A549 (cell line): ENCODE results near the gene GLIPR1L1. TPM values are rescaled to one million over a fixed set of nuclear protein-coding genes. Genes with fewer than 3 reads are reported as not detected.

Experiments used
- ATAC-seq, 2 experiments: fragments of 200-7000 bp in 1 of 2; fragments of >200 bp in 1 of 2; cut with Nextera tagmentation in 1 of 2; cut with Tn5 transposase in 1 of 2; 3 replicates each; pipeline versions ENCODE4 v1.8.0 to v1.9.1; 2018 to 2020; ENCODE audit warnings: mild to moderate bottlenecking in 1 of 2, moderate library complexity in 1 of 2
- CTCF ChIA-PET: fragments of 300-600 bp; sonication (Branson Sonifier 250); formaldehyde crosslinking; extraction: SDS; loops from one replicate; lab custom pipeline; 2021; ENCODE audit warnings: antibody characterized with exemption, inconsistent platforms; lab: Yijun Ruan, JAX
- POLR2A ChIA-PET: fragments of 350-600 bp; formaldehyde crosslinking; extraction: SDS; loops from one replicate; lab custom pipeline; 2021; ENCODE audit warnings: antibody characterized with exemption, inconsistent platforms; lab: Yijun Ruan, JAX
- DNase-seq, 2 experiments: peaks; one replicate each; pipeline versions ENCODE4 v3.0.0 to v3.0.0-alpha.2; 2011 to 2016; ENCODE audit warnings: low read depth in 1 of 2, low spot score in 1 of 2
- FAIRE-seq: peaks from 2 replicates; lab custom pipeline; 2011; peaks lifted over from hg19 to GRCh38; lab: Jason Lieb, UNC
- H3K27ac ChIP-seq, 2 experiments: fragments of >200 bp; sonication (Bioruptor Twin); formaldehyde crosslinking; 3 replicates each; pipeline ENCODE4 v1.5.1; 2016 to 2017
- H3K4me1 ChIP-seq: fragments of >200 bp; sonication (Bioruptor Twin); formaldehyde crosslinking; 3 replicates; pipeline ENCODE4 v1.6.1; 2016
- H3K4me2 ChIP-seq: fragments of >200 bp; sonication (Bioruptor Twin); formaldehyde crosslinking; 3 replicates; pipeline ENCODE4 v1.6.1; 2016
- H3K4me3 ChIP-seq: fragments of >200 bp; sonication (Bioruptor Twin); formaldehyde crosslinking; 3 replicates; pipeline ENCODE4 v1.5.1; 2016
- H3K9me3 ChIP-seq: fragments of >200 bp; sonication (Bioruptor Twin); formaldehyde crosslinking; 3 replicates; pipeline ENCODE4 v1.6.1; 2016
- BHLHE40 ChIP-seq: IDR thresholded peaks from 2 replicates; pipeline ENCODE4 v1.6.1; 2012; ENCODE audit warnings: low read depth, low read length, inconsistent platforms
- CBX2 ChIP-seq: fragments of 200-600 bp; sonication (generic); IDR thresholded peaks from 2 replicates; pipeline ENCODE4 v1.6.1; 2016; ENCODE audit warnings: low read depth, mild to moderate bottlenecking, borderline replicate concordance
- CBX8 ChIP-seq: fragments of 200-600 bp; sonication (generic); IDR thresholded peaks from 2 replicates; pipeline ENCODE4 v1.6.1; 2016
- EHMT2 ChIP-seq: fragments of 200-600 bp; sonication (generic); IDR thresholded peaks from 2 replicates; pipeline ENCODE4 v1.6.1; 2016; ENCODE audit warnings: antibody characterized with exemption, low read depth, mild to moderate bottlenecking, moderate library complexity
- FOSB ChIP-seq: fragments of 250-450 bp; sonication (Bioruptor Pico); IDR thresholded peaks from 2 replicates; pipeline ENCODE4 v1.5.0; 2020; ENCODE audit warnings: mild to moderate bottlenecking, moderate library complexity
- GATA3 ChIP-seq: IDR thresholded peaks from 2 replicates; pipeline ENCODE4 v1.6.1; 2012; ENCODE audit warnings: borderline replicate concordance
- HDAC2 ChIP-seq: fragments of 200-600 bp; sonication (generic); IDR thresholded peaks from 2 replicates; pipeline ENCODE4 v1.6.1; 2016
- HEYL ChIP-seq: fragments of 250-450 bp; sonication (Bioruptor Pico); IDR thresholded peaks from 2 replicates; pipeline ENCODE4 v1.8.0; 2021; ENCODE audit warnings: mild to moderate bottlenecking, moderate library complexity
- HOXA7 ChIP-seq: fragments of 250-450 bp; sonication (Bioruptor Pico); IDR thresholded peaks from 2 replicates; pipeline ENCODE4 v1.5.0; 2020; ENCODE audit warnings: mild to moderate bottlenecking, moderate library complexity
- HOXB13 ChIP-seq: fragments of 250-450 bp; sonication (Bioruptor Pico); IDR thresholded peaks from 2 replicates; pipeline ENCODE4 v1.5.0; 2020; ENCODE audit warnings: low read depth, mild to moderate bottlenecking, moderate library complexity
- HOXB5 ChIP-seq: fragments of 250-450 bp; sonication (Bioruptor Pico); IDR thresholded peaks from 2 replicates; pipeline ENCODE4 v1.5.0; 2020; ENCODE audit warnings: mild to moderate bottlenecking, moderate library complexity
- KDM1A ChIP-seq: fragments of 200-600 bp; sonication (generic); IDR thresholded peaks from 2 replicates; pipeline ENCODE4 v1.6.1; 2016; ENCODE audit warnings: low read depth, mild to moderate bottlenecking
- KDM5A ChIP-seq: fragments of 200-600 bp; sonication (generic); IDR thresholded peaks from 2 replicates; pipeline ENCODE4 v1.6.1; 2016; ENCODE audit warnings: antibody characterized with exemption, mild to moderate bottlenecking
- NPAS2 ChIP-seq: fragments of 250-450 bp; sonication (Bioruptor Pico); IDR thresholded peaks from 2 replicates; pipeline ENCODE4 v1.8.0; 2022; ENCODE audit warnings: mild to moderate bottlenecking, moderate library complexity, borderline replicate concordance
- NR3C1 ChIP-seq: fragments of >200 bp; sonication (Bioruptor Twin); formaldehyde crosslinking; IDR thresholded peaks from 3 replicates; pipeline ENCODE4 v1.6.1; 2017
- PHF8 ChIP-seq: fragments of 200-600 bp; sonication (generic); IDR thresholded peaks from 2 replicates; pipeline ENCODE4 v1.6.1; 2016; ENCODE audit warnings: low read depth, mild to moderate bottlenecking, antibody characterized with exemption, moderate library complexity, borderline replicate concordance
- POLR2AphosphoS2 ChIP-seq: conservative IDR thresholded peaks from 2 replicates; pipeline ENCODE4 v1.6.1; 2012; ENCODE audit warnings: low read length, improper control_type of control experiment, inconsistent platforms
- RAD21 ChIP-seq, 2 experiments: fragments of >200 bp in 1 of 2; sonication (Bioruptor Twin) in 1 of 2; formaldehyde crosslinking in 1 of 2; IDR thresholded peaks in 1 of 2; conservative IDR thresholded peaks in 1 of 2; 2 replicates in 1 of 2; 3 replicates in 1 of 2; pipeline ENCODE4 v1.6.1; 2012 to 2018; ENCODE audit warnings: inconsistent platforms in 1 of 2
- TFCP2L1 ChIP-seq: fragments of 250-450 bp; sonication (Bioruptor Pico); IDR thresholded peaks from 2 replicates; pipeline ENCODE4 v1.5.0; 2021; ENCODE audit warnings: mild to moderate bottlenecking
- ZFP36 ChIP-seq: fragments of 450-650 bp; IDR thresholded peaks from 2 replicates; pipeline ENCODE4 v1.6.1; 2014; ENCODE audit warnings: borderline replicate concordance; ENCODE audit not compliant: partially characterized antibody
- WGBS: methylation state at CpG from one replicate; pipeline ENCODE4 v1.1.6; 2017; ENCODE audit errors: missing lambda C conversion rate; 5-methylcytosine and 5-hydroxymethylcytosine counted together
- polyA plus RNA-seq, 4 experiments: library from polyadenylated mRNA; depleted of rRNA in 3 of 4; stranded (reverse); fragments of >200 nt; fragmentation: RNase III in 1 of 4; extraction: RNeasy Plus Mini Kit Qiagen cat#74134 plus additional on column Dnase treatment in 1 of 4; gene quantifications; 2 replicates in 3 of 4; 3 replicates in 1 of 4; pipeline ENCODE4 v1.2.3, GENCODE V29; 2011 to 2017
- TF ChIP-seq, protein P1 (sequence below): fragments of >200 bp; sonication (Bioruptor Twin); formaldehyde crosslinking; IDR thresholded peaks from 3 replicates; pipeline ENCODE4 v1.6.1; 2016
- TF ChIP-seq, protein P2 (sequence below): IDR thresholded peaks from 2 replicates; pipeline ENCODE4 v1.6.1; 2012
- TF ChIP-seq, protein P3 (sequence below): IDR thresholded peaks from 2 replicates; pipeline ENCODE4 v1.6.1; 2012
- TF ChIP-seq, protein P4 (sequence below): fragments of 150-350 bp; IDR thresholded peaks from 2 replicates; pipeline ENCODE4 v1.6.1; 2014; ENCODE audit warnings: low read depth, mild to moderate bottlenecking, low read length
- TF ChIP-seq, protein P5 (sequence below): fragments of >200 bp; sonication (Bioruptor Twin); formaldehyde crosslinking; IDR thresholded peaks from 3 replicates; pipeline ENCODE4 v1.5.1; 2016

GLIPR1L1 gene
- polyA plus RNA-seq, 2 of the 4 experiments (the other 2 are of a cell fraction): not detected

DNA sequence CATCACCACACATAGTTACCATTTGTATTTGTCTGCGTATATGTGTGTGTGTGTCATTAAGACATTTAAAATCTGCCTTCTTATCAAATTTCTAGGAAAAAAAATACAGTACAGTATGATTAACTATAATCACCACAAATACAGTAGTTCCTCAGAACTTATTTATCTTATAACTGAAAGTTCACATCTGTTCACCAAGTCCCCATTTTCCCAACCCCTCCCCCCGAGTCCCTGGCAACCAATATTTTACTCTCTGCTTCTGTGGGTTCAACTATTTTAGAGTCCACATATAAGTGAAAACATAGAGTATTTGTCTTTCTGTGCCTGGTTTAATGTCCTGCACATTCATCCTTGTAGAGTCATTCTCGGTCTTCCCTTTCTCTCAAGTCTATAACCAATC lies 16.7 kb upstream of the GLIPR1L1 start:
- no peaks in the 10 kb centered on the region for H3K9me3 ChIP-seq
- no peak overlapping the region for H3K27ac ChIP-seq
- FAIRE-seq (no peak), DNase-seq (no peak), ATAC-seq (no peak)
- ChIA-PET CTCF (no interaction called here), POLR2A (no interaction called here)
- no peak overlapping the region for H3K4me3 ChIP-seq
- no peak for TF ChIP-seq CBX2
- no peak for TF ChIP-seq PHF8
- TF ChIP-seq FOSB (CRISPR knock-in tag): no peak
- TF ChIP-seq RAD21 (conservative IDR thresholded peaks at IDR 0.05 in 1 of 2, IDR thresholded peaks at IDR 0.05 in 1 of 2): no peak
- no peak for TF ChIP-seq HDAC2
- TF ChIP-seq NR3C1: no peak
- no peak for TF ChIP-seq KDM1A
- TF ChIP-seq HEYL: no peak
- TF ChIP-seq HOXB13 (CRISPR knock-in tag): no peak
- TF ChIP-seq, protein P1, sequence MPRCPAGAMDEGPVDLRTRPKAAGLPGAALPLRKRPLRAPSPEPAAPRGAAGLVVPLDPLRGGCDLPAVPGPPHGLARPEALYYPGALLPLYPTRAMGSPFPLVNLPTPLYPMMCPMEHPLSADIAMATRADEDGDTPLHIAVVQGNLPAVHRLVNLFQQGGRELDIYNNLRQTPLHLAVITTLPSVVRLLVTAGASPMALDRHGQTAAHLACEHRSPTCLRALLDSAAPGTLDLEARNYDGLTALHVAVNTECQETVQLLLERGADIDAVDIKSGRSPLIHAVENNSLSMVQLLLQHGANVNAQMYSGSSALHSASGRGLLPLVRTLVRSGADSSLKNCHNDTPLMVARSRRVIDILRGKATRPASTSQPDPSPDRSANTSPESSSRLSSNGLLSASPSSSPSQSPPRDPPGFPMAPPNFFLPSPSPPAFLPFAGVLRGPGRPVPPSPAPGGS: no peak
- no peak for TF ChIP-seq NPAS2 (CRISPR knock-in tag)
- TF ChIP-seq, protein P2, sequence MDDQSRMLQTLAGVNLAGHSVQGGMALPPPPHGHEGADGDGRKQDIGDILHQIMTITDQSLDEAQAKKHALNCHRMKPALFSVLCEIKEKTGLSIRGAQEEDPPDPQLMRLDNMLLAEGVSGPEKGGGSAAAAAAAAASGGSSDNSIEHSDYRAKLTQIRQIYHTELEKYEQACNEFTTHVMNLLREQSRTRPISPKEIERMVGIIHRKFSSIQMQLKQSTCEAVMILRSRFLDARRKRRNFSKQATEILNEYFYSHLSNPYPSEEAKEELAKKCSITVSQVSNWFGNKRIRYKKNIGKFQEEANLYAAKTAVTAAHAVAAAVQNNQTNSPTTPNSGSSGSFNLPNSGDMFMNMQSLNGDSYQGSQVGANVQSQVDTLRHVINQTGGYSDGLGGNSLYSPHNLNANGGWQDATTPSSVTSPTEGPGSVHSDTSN: no peak
- TF ChIP-seq, protein P3, sequence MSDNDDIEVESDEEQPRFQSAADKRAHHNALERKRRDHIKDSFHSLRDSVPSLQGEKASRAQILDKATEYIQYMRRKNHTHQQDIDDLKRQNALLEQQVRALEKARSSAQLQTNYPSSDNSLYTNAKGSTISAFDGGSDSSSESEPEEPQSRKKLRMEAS: no peak
- no peak for TF ChIP-seq CBX8
- TF ChIP-seq GATA3: no peak
- TF ChIP-seq ZFP36: no peak
- no peak for TF ChIP-seq POLR2AphosphoS2
- TF ChIP-seq, protein P4, sequence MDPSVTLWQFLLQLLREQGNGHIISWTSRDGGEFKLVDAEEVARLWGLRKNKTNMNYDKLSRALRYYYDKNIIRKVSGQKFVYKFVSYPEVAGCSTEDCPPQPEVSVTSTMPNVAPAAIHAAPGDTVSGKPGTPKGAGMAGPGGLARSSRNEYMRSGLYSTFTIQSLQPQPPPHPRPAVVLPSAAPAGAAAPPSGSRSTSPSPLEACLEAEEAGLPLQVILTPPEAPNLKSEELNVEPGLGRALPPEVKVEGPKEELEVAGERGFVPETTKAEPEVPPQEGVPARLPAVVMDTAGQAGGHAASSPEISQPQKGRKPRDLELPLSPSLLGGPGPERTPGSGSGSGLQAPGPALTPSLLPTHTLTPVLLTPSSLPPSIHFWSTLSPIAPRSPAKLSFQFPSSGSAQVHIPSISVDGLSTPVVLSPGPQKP: no peak
- H3K4me2 ChIP-seq: no peak overlapping the region
- peaks cover 20% of the 10 kb centered on the region; the same call in 2 of the 3 replicates for H3K4me1 ChIP-seq
- 80% methylated on average over 3 of the region's 3 CpGs for WGBS

DNA sequence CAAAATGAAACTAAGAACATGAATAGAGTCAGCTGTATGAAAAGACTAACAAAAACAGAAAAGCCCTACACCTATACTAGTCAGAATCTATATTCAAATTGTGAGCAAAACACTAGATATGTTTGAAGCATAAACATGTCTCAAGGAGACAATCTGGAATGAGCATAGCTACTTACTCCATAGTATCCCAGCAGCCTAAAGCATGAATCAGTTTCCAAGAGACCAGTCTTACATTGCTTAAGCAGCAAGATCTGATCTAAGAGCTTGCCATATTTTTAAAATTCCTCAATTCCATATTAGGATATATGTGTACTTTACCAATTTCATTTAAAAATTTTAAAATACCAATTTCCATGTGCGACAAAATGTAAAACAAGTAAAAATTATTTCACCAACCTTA lies 12.0 kb upstream of the GLIPR1L1 start:
- POLR2A ChIA-PET: no interaction called here
- WGBS: 1% methylated on average over 1 of the region's 1 CpG

GRCh38 chr12:75323663-75324062 lies 10.8 kb upstream of the GLIPR1L1 start:
- no peak for ATAC-seq
- FAIRE-seq: no peak
- no peak for TF ChIP-seq HOXB5 (CRISPR knock-in tag)
- TF ChIP-seq CBX2: no peak
- TF ChIP-seq PHF8: no peak
- TF ChIP-seq NPAS2 (CRISPR knock-in tag): no peak
- TF ChIP-seq TFCP2L1: no peak
- TF ChIP-seq, protein P1: no peak
- no peak for TF ChIP-seq CBX8
- no peak for TF ChIP-seq EHMT2
- TF ChIP-seq BHLHE40: no peak
- no peak for TF ChIP-seq FOSB (CRISPR knock-in tag)
- TF ChIP-seq, protein P5, sequence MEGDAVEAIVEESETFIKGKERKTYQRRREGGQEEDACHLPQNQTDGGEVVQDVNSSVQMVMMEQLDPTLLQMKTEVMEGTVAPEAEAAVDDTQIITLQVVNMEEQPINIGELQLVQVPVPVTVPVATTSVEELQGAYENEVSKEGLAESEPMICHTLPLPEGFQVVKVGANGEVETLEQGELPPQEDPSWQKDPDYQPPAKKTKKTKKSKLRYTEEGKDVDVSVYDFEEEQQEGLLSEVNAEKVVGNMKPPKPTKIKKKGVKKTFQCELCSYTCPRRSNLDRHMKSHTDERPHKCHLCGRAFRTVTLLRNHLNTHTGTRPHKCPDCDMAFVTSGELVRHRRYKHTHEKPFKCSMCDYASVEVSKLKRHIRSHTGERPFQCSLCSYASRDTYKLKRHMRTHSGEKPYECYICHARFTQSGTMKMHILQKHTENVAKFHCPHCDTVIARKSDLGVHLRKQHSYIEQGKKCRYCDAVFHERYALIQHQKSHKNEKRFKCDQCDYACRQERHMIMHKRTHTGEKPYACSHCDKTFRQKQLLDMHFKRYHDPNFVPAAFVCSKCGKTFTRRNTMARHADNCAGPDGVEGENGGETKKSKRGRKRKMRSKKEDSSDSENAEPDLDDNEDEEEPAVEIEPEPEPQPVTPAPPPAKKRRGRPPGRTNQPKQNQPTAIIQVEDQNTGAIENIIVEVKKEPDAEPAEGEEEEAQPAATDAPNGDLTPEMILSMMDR: no peak
- TF ChIP-seq, protein P3: no peak
- no peak for TF ChIP-seq HOXA7
- no peak for TF ChIP-seq KDM5A

More for the DNA sequence above, 12.0 kb upstream of the GLIPR1L1 start:
- no peak overlapping the region for H3K27ac ChIP-seq
- no peak overlapping the region for H3K4me3 ChIP-seq
- TF ChIP-seq TFCP2L1: no peak
- H3K4me1 ChIP-seq: no peaks in the 10 kb centered on the region
- FAIRE-seq (no peak), DNase-seq (no peak), ATAC-seq (peak in 1 of 2 experiments; percentile 40; a peak in 2 of 6 replicates)
- CTCF ChIA-PET: interaction anchor here (2.5 kb wide), 1 partner anchor 12 kb away, joined by 9 read pairs; the partner anchor contains the start of gene GLIPR1L1
- H3K9me3 ChIP-seq: no peaks in the 10 kb centered on the region
- H3K4me2 ChIP-seq: no peak overlapping the region

More at GRCh38 chr12:75323663-75324062, 10.8 kb upstream of the GLIPR1L1 start:
- Histone ChIP-seq H3K4me1 (no peaks in the 10 kb centered on the region), H3K4me3 (no peak overlapping the region), H3K27ac (no peak overlapping the region), H3K9me3 (no peaks in the 10 kb centered on the region), H3K4me2 (no peak overlapping the region)
- CTCF ChIA-PET: interaction anchor here (2.5 kb wide), 1 partner anchor 11 kb away, joined by 9 read pairs; the partner anchor contains the start of gene GLIPR1L1
- no peak for DNase-seq
- 92% methylated on average over 3 of the region's 3 CpGs for WGBS
- POLR2A ChIA-PET: no interaction called here
